Measurements from ENCODE around the gene MSTN.

MSTN gene

DNA sequence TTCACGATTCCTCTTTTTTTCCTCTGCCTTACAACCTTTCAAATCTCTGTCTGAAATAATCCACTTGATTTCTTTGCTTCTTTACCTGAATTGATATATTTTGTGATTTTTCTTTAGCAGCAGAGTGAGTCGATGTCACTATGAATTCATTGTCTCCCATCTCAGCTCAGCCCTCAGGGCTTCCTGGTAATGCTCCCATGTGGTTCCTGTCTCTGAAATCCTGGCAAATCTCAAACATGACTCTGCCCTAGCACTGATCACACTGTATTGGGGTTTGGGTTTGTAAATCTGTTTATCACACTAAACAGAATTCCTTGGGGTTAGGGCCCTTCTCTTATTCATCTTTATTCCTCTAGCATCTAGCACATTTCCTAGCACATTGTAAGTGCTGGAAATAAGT lies 43.0 kb upstream of the MSTN start:
- no peaks in the 10 kb centered on the region for H4K20me1 ChIP-seq (ENCODE audit: insufficient read depth, low read length)
- H3K9me2 ChIP-seq (ENCODE audit: low read depth, low read length) = no peaks in the 10 kb centered on the region
- TF ChIP-seq, protein P1, sequence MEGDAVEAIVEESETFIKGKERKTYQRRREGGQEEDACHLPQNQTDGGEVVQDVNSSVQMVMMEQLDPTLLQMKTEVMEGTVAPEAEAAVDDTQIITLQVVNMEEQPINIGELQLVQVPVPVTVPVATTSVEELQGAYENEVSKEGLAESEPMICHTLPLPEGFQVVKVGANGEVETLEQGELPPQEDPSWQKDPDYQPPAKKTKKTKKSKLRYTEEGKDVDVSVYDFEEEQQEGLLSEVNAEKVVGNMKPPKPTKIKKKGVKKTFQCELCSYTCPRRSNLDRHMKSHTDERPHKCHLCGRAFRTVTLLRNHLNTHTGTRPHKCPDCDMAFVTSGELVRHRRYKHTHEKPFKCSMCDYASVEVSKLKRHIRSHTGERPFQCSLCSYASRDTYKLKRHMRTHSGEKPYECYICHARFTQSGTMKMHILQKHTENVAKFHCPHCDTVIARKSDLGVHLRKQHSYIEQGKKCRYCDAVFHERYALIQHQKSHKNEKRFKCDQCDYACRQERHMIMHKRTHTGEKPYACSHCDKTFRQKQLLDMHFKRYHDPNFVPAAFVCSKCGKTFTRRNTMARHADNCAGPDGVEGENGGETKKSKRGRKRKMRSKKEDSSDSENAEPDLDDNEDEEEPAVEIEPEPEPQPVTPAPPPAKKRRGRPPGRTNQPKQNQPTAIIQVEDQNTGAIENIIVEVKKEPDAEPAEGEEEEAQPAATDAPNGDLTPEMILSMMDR (IDR thresholded peaks at IDR 0.05; ENCODE audit: low read length) = no peak
- TF ChIP-seq EZH2 (IDR thresholded peaks at IDR 0.05; ENCODE audit: borderline replicate concordance, low read length) = no peak
- no peaks in the 10 kb centered on the region for H3K79me2 ChIP-seq (ENCODE audit: insufficient read depth, low read length)
- no peaks in the 10 kb centered on the region for H3K27me3 ChIP-seq (ENCODE audit: insufficient read depth, low read length)
- no peak overlapping the region for H3K4me3 ChIP-seq (ENCODE audit: low read depth, low read length, poor library complexity, severe bottlenecking)
- no peak overlapping the region for H3K27ac ChIP-seq (ENCODE audit: low read depth, low read length, poor library complexity, severe bottlenecking)
- no peak overlapping the region for H3K4me2 ChIP-seq (ENCODE audit: low read length)
- no peaks in the 10 kb centered on the region for H3K36me3 ChIP-seq (ENCODE audit: insufficient read depth, low read length)
- H3K9me3 ChIP-seq (ENCODE audit: low read length) = no peaks in the 10 kb centered on the region
- no peaks in the 10 kb centered on the region for H3K4me1 ChIP-seq (ENCODE audit: insufficient read depth, low read length, severe bottlenecking)
- H2AFZ ChIP-seq (ENCODE audit: low read length) = no peak overlapping the region
- no peak overlapping the region for H3K9ac ChIP-seq (ENCODE audit: low read length)
- H3F3A ChIP-seq (ENCODE audit: insufficient read depth, low read length) = no peaks in the 10 kb centered on the region

DNA sequence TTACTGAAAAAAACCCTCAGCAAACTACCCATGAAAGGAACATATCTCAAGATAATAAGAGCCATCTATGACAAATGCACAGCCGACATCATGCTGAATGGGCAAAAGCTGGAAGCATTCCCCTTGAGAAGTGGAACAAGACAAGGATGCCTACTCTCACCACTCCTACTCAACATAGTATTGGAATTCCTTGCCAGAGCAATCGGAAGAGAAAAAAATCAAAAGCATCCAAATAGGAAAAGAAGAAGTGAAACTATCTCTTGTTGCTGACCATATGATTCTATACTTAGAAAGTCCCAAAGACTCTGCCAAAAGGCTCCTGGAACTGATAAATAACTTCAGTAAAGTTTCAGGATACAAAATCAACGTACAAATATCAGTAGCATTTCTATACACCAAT lies 40.6 kb upstream of the MSTN start:
- Histone ChIP-seq H3K79me2 (ENCODE audit: insufficient read depth, low read length) (no peaks in the 10 kb centered on the region), H3F3A (ENCODE audit: insufficient read depth, low read length) (no peaks in the 10 kb centered on the region), H3K4me2 (ENCODE audit: low read length) (no peak overlapping the region), H3K27ac (ENCODE audit: low read depth, low read length, poor library complexity, severe bottlenecking) (no peak overlapping the region), H3K27me3 (ENCODE audit: insufficient read depth, low read length) (no peaks in the 10 kb centered on the region), H3K4me1 (ENCODE audit: insufficient read depth, low read length, severe bottlenecking) (no peaks in the 10 kb centered on the region), H3K9ac (ENCODE audit: low read length) (no peak overlapping the region), H3K36me3 (ENCODE audit: insufficient read depth, low read length) (no peaks in the 10 kb centered on the region), H3K4me3 (ENCODE audit: low read depth, low read length, poor library complexity, severe bottlenecking) (no peak overlapping the region), H2AFZ (ENCODE audit: low read length) (no peak overlapping the region), H4K20me1 (ENCODE audit: insufficient read depth, low read length) (no peaks in the 10 kb centered on the region), H3K9me3 (ENCODE audit: low read length) (no peaks in the 10 kb centered on the region), H3K9me2 (ENCODE audit: low read depth, low read length) (no peaks in the 10 kb centered on the region)
- TF ChIP-seq, protein P1 (IDR thresholded peaks at IDR 0.05; ENCODE audit: low read length) = no peak
- TF ChIP-seq EZH2 (IDR thresholded peaks at IDR 0.05; ENCODE audit: borderline replicate concordance, low read length) = no peak

DNA sequence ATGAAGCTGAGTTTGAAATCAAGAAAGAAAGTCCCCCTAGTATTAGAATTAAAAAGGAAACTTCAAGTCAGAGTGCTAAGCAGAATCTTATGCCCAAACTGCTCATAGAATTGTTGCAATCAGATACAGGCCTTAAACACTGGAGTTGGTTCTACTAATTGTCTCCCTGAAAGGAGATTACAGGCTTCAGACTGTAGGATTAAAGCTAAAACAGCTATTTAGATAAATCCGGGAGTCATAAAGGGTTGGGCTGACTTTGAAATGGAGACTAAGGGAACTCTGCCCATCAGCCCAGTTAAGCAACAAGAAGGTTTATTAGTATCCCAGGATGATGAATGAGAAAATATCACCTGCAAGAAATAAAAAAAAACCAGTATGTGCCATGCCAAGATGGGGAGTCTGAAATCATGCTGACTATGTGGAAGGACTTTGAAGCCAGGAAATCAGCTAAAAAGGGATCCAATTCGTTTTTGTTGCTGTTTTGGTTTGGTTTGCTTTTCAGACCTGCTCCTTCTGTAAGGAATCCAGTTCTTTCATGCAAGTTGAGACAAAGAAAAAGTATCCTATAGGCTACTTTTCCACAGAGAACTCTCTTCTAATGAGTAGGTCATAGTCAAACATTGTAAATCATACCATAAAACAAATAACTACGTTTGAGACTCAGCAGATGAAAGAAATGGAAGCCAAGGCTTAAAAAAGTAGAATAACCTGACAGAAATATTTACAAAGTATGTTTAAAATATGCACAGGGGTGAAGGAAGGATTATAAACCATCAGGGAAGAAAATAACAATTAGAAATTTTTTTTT lies 37.6 kb upstream of the MSTN start:
- Histone ChIP-seq H3K79me2 (ENCODE audit: insufficient read depth, low read length) (no peaks in the 10 kb centered on the region), H3K36me3 (ENCODE audit: insufficient read depth, low read length) (no peaks in the 10 kb centered on the region), H3K9me2 (ENCODE audit: low read depth, low read length) (no peaks in the 10 kb centered on the region), H3K4me3 (ENCODE audit: low read depth, low read length, poor library complexity, severe bottlenecking) (no peak overlapping the region), H3K9ac (ENCODE audit: low read length) (no peak overlapping the region), H4K20me1 (ENCODE audit: insufficient read depth, low read length) (no peaks in the 10 kb centered on the region), H3K4me1 (ENCODE audit: insufficient read depth, low read length, severe bottlenecking) (no peaks in the 10 kb centered on the region), H3K27me3 (ENCODE audit: insufficient read depth, low read length) (no peaks in the 10 kb centered on the region), H3K4me2 (ENCODE audit: low read length) (no peak overlapping the region), H3K9me3 (ENCODE audit: low read length) (no peaks in the 10 kb centered on the region), H3F3A (ENCODE audit: insufficient read depth, low read length) (no peaks in the 10 kb centered on the region), H3K27ac (ENCODE audit: low read depth, low read length, poor library complexity, severe bottlenecking) (no peak overlapping the region), H2AFZ (ENCODE audit: low read length) (no peak overlapping the region)
- no peak for TF ChIP-seq EZH2 (IDR thresholded peaks at IDR 0.05; ENCODE audit: borderline replicate concordance, low read length)
- TF ChIP-seq, protein P1 (IDR thresholded peaks at IDR 0.05; ENCODE audit: low read length) = no peak

Data from OCI-LY1 (cell line).